Cortex of kidney (tissue), 1 donor: ENCODE data around the gene MTIF3.
A peak's percentile ranks its signal among the peaks of the same experiment; 100 is the strongest.

Source experiments
- DNase-seq: peaks from one replicate; lab custom pipeline; 2025; lab: John Stamatoyannopoulos, UW

Gene MTIF3

DNA sequence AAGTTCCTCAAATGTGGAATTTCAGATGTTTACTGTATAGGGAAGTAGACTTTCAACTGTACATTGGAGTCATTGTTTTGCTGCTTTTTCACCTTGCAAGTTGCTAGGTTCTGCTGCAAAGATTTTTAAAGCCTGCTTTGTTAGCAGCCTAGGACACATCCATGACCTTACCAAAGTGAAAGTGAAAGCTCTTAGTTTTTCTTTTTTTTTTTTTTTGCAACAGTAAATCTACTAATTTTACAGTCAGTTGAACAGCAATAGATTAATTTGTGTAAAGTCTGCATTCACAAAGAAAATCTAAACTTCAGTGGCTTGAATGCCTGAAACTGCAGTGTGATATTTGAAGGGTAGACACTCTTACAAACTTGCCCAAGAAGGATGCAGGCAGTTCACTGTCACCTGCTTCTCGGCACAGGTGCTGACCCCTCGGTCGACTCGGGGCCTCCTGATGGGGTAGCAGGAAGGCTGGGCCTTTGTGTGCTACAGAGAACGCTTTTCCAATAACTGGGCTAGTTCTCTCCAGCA lies 5.0 kb upstream of the MTIF3 start:
- no peak for DNase-seq

DNA sequence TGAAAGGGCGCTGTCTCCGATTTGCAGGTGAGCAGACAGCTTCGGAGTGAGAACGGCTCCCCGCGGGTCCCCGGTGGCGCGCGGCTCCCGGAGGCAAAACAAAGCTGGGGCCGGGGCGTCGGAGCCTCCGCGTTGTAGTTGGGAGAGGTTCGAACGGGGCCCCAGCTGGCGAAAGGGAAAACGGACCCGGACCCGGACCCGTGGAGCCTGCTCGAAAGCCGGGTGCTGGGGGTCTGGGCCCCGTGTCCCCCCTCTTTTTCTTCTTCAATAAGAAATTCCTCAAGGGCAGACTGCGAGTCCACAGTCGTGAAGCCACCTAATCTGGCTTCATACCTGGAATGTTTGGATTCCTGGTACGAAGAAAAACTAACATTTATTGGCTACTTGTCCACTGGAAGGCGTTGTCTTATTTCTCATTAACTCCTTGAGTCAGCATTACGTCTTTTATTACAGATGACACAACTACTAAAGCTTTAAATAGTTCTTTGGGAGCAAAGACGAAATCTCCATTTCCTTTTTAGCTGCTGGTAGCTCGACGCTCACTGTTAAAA lies 632 bp upstream of the MTIF3 start:
- no peak for DNase-seq

DNA sequence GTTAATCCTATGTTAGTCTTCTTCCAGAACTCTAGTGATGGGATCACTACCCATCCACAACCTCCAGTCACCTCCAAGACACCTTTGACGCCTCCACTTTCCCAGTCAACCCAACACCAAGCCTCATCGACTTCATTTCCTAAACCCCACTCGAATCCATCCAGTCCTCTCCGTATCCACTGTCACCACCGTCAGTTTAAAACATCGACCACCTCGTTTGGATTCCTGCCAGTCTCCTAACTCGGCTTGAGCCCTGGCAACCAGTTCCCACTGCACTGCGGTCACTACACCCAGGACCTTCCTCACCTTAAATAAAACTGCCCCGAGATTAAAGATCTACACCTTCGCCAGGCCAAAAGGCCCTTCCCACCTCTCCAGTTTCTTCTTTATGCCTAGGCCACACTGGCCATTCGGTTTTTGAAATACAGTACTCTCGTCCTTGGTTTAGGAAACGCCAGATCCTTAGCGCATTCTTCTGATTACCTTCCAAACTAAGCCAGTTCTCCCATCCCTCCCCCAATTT lies 1.2 kb downstream of the MTIF3 start:
- no peak for DNase-seq

DNA sequence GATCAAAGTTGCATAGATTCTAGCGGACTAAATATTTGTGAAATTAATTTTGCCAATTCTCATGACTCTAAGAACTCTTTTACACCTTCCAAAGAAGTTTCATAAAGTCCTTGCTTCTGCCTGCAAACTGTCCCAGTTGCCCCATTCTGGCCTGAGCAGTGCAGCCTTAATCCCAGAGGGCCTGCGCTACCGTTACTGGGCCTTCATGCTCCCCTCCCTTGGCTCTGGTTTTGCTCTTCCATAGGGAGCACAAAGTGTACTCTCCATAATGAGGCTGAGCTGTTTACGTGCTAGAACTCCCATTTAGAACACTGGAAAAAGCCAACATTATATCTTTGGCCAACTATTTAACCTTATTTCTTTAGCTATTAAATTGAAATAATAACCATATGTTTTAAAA lies 2.1 kb downstream of the MTIF3 start:
- no peak for DNase-seq

DNA sequence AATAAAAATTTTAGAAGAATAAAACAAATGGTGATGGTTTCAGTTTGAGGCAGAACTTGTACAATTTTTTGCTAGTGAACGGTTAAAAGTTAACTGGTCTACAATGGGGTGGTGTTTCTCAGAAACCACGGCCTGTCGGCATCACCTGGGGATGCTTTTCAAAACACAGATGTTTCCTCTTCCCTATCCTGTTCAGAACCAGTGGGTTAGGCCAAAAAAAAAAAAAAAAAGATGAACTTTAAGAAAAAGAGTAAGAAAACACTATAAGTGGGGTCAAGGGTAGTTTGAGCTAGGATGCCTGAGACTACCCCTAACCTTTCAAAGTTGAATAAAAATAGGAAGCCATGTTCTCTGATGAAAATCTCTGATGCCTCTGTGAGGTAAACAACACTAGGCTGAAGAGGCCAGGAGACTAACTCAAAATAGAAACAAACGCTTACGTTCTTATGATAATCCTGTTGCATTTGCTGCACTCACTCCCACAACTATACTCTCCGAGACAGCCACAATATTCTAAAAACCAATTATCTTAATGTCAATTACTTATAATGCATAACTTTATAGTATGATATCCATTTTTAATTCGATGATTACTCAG lies 3.3 kb downstream of the MTIF3 start:
- no peak for DNase-seq

DNA sequence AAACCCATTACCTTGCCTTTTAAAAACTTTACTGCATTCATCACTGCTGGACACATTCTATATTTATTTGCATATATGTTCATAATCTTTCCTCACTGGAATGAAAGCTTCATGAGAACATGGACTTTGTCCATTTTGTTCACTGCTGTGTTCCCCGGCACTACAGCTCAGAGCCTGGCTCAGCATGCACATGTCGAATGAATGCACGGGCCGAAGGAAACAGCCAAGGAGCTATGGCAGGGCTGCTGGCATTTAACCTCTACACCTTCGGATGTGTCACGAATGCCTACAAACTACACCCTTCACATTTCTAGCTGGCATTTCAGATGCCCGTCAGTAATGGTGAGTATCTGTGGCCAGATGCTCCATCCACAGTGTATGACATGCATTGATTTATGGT lies 7.6 kb downstream of the MTIF3 start:
- DNase-seq, result no peak

DNA sequence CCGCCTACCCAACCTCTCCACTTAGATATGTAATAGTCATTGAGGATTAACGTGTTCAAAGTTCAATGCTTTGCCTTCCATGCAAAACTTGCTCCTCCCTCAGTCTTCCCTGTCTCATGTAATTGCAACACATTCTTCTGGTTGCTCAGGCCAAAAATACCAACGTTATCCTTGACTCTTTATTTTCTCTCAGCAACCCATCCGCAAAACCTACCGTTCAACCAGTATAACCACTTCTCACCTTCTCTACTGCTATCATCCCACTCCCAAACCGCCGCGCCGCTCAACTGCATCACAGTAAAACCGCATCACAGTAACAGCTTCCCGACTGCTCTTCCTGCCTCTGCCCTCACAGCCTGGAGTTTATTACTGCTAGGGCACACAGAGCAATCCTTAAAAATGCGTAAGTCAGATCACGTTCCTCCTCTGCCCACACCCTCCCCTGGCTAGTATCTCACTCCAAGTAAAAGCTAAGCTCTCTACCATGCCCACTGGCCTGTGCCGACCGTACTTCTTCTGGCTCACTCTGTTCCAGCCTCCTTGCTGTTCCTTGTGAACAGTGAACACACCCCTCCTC lies 8.2 kb downstream of the MTIF3 start:
- DNase-seq, result no peak

DNA sequence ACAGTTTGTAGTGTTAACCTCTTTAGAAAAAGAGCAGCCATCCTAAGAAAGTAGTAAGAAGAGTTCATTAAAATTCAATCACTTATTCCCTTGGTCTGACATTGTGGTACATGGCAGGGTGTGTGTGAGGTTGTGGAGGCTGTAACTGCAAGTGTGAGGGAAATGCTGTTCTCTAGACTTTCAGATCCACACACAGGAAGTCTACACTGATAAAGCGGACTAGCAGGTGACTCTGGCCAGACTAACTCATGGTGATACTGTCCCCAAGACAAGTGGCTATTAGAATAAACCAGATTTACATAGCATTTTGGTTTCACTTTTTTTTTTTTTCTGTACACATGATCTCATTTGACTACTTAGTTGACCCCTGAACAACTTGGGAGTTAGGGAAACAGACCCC lies 10.0 kb downstream of the MTIF3 start:
- no peak for DNase-seq

DNA sequence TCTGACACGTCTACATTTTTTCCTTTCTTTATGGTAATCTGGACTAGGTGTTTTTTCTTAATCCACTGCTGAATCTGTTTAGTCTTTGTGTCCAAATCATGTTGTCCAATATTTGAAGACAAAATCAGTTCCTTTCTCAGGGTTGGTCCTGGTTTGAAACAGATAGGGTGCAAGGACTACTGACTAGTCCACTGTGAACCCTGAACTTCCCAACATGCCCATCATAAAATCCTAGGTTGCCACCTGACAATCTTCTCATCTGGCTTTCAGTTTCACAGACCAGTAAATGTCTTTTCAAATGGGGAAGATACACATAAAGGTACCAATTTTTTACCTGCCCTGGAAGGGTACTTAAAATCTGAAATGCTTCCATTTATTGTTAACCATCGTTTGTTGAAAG lies 13.2 kb downstream of the MTIF3 start:
- no peak for DNase-seq

DNA sequence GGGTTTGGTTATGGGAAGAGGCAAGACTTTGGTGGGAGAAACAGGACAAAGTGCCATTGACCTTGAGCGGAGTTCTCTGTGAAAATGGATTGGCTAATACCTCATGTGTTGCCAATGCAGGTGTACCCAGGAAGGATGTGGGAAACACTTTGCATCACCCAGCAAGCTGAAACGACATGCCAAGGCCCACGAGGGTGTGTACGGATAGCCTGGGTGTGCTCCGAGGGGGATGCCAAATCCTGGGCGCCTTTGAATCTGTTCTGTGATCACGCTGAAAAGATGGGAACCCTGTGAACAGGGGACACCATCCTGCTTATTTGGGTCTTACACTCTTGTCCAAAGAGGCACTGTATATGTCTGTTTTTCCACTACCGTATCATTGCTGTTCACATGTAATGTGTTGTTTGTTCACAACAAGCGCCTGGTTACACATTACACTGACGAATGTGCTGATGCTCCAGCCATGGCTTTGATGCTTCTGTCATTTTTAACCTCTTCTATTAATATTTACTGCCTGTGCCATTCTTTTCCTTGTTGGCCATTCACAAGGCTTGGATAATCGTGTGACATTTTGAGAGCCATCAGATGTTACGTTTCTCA lies 17.7 kb downstream of the MTIF3 start:
- DNase-seq, result no peak

DNA sequence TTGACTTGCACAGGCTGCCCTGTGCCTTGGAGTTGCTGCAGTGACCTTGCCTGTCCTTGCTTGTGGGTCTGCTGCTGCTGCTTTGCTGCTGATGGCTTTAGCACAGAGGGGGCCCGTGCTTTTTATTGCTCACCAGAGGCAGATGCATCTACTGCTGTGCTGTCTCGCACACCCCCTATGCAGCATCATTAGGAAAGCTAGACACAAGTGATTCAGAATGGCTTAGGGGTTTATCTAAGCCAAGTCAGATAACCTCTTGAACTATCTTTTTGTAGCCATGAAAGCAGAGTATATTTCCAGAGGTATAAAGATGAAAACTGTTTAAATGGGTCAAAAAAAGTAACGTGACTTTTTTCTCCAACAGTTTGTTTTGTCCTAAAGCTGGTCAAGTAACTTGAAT lies 18.2 kb downstream of the MTIF3 start:
- DNase-seq, result no peak

DNA sequence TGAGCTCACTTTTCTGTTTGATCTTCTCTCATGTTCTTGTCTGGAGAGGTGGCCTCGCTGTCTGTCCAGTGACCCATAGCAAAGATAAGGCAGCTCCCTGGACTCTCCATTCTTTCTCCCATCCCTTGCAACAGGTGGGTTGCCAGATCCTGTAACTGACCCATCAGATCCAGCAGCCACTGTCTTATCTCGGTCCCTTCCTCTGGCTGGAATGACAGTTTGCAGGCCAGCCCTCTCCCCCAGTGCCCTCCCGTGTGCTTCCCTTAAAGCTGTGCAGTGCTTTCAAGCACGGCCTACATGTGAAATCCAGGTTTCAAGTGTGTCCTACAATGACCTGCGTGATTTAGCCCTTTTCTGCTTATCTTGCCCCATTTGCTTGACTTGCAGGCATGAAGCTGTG lies 22.2 kb downstream of the MTIF3 start:
- DNase-seq, result no peak

DNA sequence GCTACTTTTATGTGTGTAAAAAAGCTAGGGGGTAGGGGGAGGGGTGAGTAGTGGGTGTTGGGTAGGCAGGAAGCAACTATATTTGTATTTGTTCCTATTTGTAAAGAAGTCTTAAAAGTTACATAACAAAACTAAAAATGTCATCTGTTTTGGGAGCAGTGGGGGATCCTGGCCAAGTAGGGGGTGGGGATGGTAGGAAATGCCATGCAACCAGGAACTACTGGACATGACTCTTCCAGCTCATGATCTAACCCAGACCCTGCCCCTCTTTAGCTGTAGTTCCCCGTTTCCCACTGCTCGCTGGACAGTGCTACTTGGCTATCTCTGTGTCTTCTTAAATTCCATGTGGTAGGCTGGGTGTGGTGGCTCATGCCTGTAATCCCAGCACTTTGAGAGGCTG lies 22.7 kb downstream of the MTIF3 start:
- no peak for DNase-seq

DNA sequence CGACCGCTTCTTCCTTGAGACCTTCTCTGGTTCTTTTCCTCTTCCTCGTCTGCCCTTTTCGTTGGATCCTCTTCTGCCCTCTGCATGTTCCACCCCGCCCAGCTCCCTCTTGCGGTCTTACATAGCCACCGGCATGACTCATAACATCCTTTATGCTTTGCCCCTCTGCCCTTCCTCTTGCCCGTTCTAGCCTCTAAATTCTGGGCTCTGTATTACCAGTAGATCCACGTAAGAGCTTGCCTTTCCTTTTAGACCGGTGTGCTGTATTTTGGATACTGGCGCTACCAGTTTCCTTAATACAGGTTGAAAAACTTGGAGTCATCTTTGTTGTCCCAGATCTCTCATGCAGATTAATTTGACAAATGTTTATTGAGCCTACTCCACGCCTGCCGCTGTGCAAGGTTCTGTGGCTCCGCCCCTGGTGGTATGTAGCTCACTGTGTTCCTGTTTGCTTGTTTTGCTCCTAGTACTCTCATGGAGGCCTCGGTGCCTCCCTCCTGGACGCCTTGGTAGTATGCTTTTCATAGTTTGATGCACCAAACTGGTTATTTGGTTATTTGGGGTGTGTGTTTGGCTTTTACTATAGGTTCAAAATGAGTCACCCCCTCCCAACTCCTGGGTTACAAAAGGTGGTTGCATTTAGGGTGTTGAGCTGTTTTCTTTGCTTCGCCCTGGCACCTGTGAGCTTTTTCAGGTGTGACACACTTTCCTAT lies 24.3 kb downstream of the MTIF3 start:
- DNase-seq, result no peak

DNA sequence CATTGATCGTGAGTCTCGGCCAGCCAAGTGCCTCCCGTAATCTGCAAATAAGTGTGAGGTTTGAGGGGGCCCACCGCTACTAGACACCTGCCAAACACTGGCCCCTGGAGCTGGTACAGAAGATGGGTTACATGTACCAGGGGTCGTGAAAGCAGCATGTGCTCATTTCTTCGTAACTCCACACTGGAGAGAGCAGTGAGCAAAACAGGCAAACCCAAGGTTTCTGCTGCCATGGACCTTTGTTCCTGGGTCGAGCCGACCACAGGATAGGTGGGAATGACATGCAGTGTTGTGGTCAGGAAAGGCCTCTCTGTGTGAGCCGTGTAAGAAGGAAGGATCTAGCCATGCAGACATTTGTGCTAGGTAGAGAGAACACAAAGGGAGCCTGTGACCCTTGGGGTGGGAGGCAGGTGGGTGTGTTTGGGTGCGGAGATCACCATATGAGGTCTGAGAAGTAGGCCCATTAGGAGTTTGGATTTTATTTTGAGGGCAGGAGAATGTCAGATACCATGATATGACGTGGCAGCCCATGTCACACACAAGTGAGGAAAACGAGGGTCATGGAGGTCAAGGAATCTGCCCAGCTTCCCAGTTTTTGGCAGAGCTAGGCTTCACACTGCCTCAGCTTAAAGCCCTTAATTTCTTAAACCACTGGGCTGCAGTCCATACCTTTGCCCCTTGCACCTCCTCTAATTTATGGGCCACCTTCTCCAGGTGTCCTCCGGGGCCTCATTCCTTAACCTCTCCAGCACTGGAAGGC lies 25.0 kb downstream of the MTIF3 start:
- DNase-seq, result no peak

DNA sequence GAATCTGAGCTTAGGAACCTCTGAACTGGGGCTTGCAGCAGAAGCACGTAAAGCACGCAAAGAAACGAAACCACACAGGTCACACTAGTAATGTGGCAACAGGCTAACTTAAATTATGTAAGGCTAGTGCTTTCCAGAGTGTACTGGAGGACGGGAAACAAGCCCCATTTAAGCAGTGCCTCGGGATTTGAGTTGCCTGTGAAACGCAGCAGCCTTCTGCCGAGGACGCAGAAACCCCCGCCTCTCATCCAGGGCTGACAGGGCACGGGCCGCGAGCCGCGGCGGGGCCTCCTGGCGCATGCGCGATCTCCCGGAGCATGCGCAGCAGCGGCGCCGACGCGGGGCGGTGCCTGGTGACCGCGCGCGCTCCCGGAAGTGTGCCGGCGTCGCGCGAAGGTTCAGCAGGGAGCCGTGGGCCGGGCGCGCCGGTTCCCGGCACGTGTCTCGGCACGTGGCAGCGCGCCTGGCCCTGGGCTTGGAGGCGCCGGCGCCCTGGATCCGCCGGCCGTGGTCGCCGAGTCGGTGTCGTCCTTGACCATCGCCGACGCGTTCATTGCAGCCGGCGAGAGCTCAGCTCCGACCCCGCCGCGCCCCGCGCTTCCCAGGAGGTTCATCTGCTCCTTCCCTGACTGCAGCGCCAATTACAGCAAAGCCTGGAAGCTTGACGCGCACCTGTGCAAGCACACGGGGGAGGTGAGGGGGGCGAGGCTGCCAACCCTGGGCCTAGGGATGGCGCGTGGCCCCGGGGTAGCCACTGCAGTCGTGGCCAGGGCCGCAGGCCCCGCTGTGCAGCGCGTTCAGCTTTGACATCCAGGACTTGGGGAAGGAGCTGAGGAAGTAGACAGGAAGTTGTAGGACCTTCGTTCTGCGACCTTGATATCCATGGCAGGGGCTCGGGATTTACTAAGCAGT lies 25.9 kb downstream of the MTIF3 start, which contains the start of gene GTF3A:
GTF3A (plus strand) TSS at position 374 of the 912 bp plus-strand sequence.
- peak; percentile 38 for DNase-seq

DNA sequence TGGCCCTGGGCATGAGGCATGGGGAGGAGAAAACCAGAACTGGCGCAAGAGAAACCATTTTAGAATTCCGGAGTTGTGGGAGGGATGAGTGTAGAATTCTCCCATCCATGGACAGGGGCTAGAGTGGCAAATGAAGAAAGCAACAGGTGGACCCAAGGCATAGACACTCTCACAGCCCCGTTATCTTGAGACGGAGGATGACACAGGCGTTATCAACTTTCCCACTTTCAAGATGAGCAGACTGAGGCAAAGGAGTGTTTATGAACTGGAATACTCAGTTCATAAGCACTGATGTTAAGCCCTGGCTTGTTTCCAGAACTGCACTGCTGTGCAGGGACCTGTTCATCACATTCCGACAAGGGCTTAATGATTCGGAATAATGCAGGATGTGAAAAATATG lies 27.0 kb downstream of the MTIF3 start:
- no peak for DNase-seq

DNA sequence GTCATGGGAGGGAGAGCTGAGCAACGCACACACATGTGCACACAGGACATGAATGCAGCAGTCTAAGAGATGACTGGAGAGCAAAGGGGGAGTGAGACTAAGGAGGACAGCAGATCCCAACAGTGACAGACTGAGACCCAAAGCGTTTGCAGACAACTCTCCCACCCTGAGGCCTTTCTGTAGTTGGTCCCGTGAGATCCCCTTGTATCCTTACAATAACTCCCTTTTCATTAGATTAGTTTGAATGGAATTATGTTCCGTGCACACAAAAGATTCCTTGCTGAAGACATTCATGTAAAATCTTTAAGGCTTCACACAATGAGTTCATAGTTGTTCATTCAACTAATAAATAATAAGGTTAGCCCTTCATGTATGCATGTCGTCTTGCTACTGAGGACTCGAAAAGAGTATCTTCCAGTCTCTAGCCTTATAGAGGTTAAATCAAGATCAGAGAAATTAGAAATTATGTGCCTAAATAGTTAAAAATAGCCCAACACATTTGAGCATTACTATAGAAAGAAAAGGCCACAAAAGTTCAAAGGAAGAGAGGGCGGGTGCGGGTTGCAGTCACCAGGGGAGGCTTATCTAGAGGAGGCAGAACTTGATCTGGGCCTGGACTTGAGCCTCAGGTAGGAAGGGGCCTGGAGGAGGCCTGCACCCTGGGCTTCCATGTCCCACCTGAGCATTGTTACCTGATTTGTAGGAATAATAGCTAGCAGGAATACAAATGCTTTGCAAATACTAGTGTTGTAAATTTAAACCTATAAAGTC lies 29.1 kb downstream of the MTIF3 start:
- DNase-seq, result no peak

DNA sequence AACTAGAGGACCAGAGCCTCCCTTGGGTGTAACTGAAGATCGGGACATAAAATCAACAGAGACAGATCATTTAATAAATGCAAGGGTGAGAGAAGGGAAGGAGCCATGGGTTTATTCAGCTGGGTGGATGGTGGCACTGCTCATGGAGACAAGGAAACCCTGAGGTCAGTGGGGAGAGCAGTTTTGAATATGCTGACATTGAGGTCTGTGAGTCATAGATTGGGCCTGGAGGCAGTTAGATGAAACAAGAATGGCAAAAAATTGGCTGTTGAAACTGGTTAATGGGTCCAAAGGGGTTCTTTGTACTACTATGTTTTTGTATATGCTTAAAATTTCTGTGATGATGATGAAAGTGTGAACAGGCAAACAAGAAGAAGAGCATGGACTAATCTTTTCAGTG lies 31.0 kb downstream of the MTIF3 start:
- DNase-seq, result no peak

DNA sequence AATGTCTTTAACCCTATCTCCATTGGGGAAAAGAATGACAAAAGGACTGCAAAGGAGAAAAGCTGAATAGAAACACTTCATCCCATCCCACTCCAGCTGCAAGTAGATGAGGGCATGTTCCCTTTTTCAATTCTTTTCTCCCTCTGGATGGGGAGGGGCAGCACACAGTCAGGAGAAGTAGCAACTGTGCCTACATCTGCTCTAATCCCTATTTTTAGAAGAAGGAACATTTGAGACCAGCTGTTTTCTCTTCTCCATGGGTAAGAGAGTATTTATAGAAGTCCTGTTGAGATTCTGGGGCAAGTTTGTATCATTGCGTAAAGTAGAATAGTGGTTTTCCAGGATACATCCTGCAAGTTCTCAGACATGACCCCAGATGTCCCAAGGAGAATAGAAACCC lies 35.2 kb downstream of the MTIF3 start:
- no peak for DNase-seq
